Measurements from ENCODE around the gene GALNS. TPM values are rescaled to one million over a fixed set of nuclear protein-coding genes. Genes with fewer than 3 reads are reported as not detected.

Gene GALNS
- total RNA-seq, 4 donors from 2014 or later, result 31.1 to 134 (median 43.3) TPM

GRCh38 chr16:88800277-88800592, 56.5 kb downstream of the GALNS start:
- Histone ChIP-seq H3K4me1 (peaks cover 27% of the 10 kb centered on the region), H3K4me3 (no peak overlapping the region), H3K27ac (no peak overlapping the region), H3K27me3 (no peaks in the 10 kb centered on the region), H3K36me3 (no peaks in the 10 kb centered on the region), H3K9me3 (no peaks in the 10 kb centered on the region)
- no peak for DNase-seq (ENCODE audit: low spot score in 2 of 2)
- TF ChIP-seq EP300 (IDR thresholded peaks at IDR 0.05), result no peak
- no peak for TF ChIP-seq POLR2A (IDR thresholded peaks at IDR 0.05)
- no peak for TF ChIP-seq POLR2AphosphoS5 (IDR thresholded peaks at IDR 0.05)
- TF ChIP-seq, protein P1, sequence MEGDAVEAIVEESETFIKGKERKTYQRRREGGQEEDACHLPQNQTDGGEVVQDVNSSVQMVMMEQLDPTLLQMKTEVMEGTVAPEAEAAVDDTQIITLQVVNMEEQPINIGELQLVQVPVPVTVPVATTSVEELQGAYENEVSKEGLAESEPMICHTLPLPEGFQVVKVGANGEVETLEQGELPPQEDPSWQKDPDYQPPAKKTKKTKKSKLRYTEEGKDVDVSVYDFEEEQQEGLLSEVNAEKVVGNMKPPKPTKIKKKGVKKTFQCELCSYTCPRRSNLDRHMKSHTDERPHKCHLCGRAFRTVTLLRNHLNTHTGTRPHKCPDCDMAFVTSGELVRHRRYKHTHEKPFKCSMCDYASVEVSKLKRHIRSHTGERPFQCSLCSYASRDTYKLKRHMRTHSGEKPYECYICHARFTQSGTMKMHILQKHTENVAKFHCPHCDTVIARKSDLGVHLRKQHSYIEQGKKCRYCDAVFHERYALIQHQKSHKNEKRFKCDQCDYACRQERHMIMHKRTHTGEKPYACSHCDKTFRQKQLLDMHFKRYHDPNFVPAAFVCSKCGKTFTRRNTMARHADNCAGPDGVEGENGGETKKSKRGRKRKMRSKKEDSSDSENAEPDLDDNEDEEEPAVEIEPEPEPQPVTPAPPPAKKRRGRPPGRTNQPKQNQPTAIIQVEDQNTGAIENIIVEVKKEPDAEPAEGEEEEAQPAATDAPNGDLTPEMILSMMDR (IDR thresholded peaks at IDR 0.05), result no peak
- 90% methylated on average over 6 of the region's 6 CpGs for WGBS

DNA sequence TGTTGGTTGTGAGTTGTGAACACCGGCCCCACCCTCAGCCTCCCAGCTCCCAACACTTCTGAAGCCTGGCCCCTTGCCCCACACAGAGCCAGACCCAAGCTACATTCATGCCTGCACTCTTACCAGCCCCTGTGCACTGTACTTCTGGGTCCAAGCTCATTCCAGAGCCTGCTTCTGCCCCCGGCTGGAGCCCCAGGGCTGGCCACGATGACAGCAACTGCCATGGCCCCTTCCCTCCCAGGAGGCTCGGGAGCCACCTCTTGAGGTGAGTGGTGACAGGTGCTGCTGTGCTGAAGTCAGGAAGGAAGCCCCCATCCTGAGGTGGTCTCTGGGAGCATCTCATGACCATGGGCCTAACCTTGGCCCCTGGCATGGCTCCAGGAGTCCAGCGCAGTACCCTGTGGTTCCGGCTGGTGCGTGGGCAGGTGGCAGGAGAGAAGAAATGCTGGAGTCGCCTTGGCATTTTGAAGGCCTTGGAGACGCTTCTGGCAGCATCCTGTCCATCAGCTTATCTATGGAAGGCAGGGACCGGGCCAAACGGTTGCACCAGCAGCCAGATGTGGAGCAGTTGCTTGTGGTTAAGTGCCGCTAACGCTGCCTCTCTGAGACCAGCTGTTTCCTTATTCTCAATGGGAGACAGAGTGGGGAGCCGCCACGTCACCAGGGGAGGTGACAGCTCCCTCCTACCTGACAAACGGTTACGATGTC, 57.0 kb downstream of the GALNS start:
- peaks cover 22% of the 10 kb centered on the region for H3K4me1 ChIP-seq
- WGBS, result 85% methylated on average over 13 of the region's 17 CpGs
- H3K27ac ChIP-seq, result no peak overlapping the region
- no peak for TF ChIP-seq POLR2AphosphoS5 (IDR thresholded peaks at IDR 0.05)
- TF ChIP-seq EP300 (IDR thresholded peaks at IDR 0.05), result no peak
- TF ChIP-seq POLR2A (IDR thresholded peaks at IDR 0.05), result no peak
- H3K36me3 ChIP-seq, result no peaks in the 10 kb centered on the region
- no peaks in the 10 kb centered on the region for H3K27me3 ChIP-seq
- no peak for DNase-seq (ENCODE audit: low spot score in 2 of 2)
- H3K4me3 ChIP-seq, result no peak overlapping the region
- no peaks in the 10 kb centered on the region for H3K9me3 ChIP-seq

DNA sequence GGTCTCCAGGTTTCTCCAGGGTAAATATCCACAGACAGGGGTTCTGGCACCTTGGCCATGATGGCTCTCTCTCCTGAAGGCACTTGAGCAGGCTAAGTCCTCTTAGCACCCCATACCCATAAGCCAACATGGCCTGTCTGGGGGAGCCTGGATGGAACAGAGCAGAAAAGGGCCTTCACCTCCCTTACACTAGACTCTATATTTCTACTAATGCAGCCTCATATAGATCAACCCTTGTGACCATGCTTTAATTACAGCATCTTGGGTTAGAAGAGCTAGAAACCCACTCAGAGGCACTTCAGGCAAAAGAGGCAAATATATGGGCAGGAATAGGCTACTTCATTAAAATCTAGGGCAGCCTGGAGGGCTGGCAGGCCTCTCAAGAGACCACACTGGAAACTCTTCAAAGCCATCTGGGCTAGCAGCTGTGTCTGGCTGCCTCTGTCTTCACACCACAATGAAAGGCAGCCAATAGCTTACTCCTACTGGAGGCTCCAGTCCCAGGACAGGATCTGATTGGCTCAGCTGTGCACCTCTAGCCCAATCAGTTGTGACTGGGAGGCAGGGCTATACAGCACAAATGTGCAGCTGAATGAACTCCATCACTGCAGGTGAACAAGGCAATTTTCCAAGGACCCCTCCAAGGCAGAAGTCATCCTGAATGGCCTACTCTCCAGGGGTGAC, 57.8 kb downstream of the GALNS start:
- TF ChIP-seq EP300 (IDR thresholded peaks at IDR 0.05) (no peak), POLR2A (IDR thresholded peaks at IDR 0.05) (no peak), POLR2AphosphoS5 (IDR thresholded peaks at IDR 0.05) (no peak)
- TF ChIP-seq, protein P1 (IDR thresholded peaks at IDR 0.05), result no peak
- DNase-seq (ENCODE audit: low spot score in 2 of 2), result no peak

DNA sequence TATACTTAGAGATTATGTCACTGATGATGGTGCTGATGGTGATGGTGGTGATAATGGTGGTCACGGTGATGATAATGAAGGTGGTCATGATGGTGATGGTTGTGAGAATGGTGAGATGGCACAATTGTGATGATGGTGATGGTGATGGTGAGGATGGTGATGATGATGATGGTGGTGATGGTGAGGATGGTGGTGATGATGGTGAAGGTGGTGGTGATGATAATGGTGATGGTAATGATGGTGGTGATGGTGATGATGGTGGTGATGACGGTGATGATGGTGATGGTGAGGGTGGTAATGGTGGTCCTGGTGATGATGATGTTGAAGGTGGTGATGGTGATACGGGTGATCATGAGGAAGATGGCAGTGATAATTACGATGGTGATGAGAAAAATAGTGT, 58.7 kb downstream of the GALNS start:
- DNase-seq (ENCODE audit: low spot score in 2 of 2), result no peak
- Histone ChIP-seq H3K27ac (no peak overlapping the region), H3K4me1 (peaks cover 5% of the 10 kb centered on the region), H3K4me3 (no peak overlapping the region), H3K36me3 (no peaks in the 10 kb centered on the region), H3K27me3 (peaks cover 9% of the 10 kb centered on the region), H3K9me3 (no peaks in the 10 kb centered on the region)
- 95% methylated on average over 4 of the region's 4 CpGs for WGBS
- TF ChIP-seq, protein P1 (IDR thresholded peaks at IDR 0.05), result no peak
- TF ChIP-seq POLR2AphosphoS5 (IDR thresholded peaks at IDR 0.05), result no peak
- no peak for TF ChIP-seq EP300 (IDR thresholded peaks at IDR 0.05)
- TF ChIP-seq POLR2A (IDR thresholded peaks at IDR 0.05), result no peak

More for the DNA sequence above, 57.8 kb downstream of the GALNS start:
- H3K4me1 ChIP-seq, result peaks cover 14% of the 10 kb centered on the region
- no peaks in the 10 kb centered on the region for H3K9me3 ChIP-seq
- H3K36me3 ChIP-seq, result no peaks in the 10 kb centered on the region
- H3K27me3 ChIP-seq, result peaks cover under 1% of the 10 kb centered on the region
- no peak overlapping the region for H3K27ac ChIP-seq
- no peak overlapping the region for H3K4me3 ChIP-seq

DNA sequence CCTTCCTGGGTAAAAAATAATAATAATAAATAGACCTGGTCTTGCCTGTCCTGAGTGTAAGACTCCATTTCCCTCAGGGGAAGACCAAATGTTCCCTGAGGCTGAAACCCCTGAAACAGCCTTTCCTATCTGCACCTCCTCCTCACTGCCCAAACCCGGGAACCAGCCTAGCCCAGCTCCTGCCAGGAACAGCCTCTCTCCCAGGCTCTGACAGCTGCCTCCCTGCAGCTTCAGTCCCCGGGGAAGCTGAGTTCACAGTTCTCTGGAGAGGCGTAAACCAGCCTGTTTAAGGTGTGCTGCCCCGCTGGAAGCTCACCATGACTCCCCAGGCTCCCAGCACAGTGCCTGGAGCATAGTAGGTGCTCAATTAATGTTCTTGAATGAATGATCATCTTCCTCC, 60.5 kb downstream of the GALNS start:
- Histone ChIP-seq H3K36me3 (no peaks in the 10 kb centered on the region), H3K4me3 (no peak overlapping the region), H3K9me3 (no peaks in the 10 kb centered on the region), H3K27me3 (peaks cover 24% of the 10 kb centered on the region), H3K4me1 (peaks cover 9% of the 10 kb centered on the region), H3K27ac (no peak overlapping the region)
- WGBS, result 71% methylated on average over 4 of the region's 4 CpGs
- TF ChIP-seq POLR2A (IDR thresholded peaks at IDR 0.05) (no peak), EP300 (IDR thresholded peaks at IDR 0.05) (no peak), POLR2AphosphoS5 (IDR thresholded peaks at IDR 0.05) (no peak)
- TF ChIP-seq, protein P1 (IDR thresholded peaks at IDR 0.05), result no peak
- DNase-seq (ENCODE audit: low spot score in 2 of 2), result no peak
